ENCODE data around the gene ESAM.
A peak's percentile ranks its signal among the peaks of the same experiment; 100 is the strongest.

ESAM gene

DNA sequence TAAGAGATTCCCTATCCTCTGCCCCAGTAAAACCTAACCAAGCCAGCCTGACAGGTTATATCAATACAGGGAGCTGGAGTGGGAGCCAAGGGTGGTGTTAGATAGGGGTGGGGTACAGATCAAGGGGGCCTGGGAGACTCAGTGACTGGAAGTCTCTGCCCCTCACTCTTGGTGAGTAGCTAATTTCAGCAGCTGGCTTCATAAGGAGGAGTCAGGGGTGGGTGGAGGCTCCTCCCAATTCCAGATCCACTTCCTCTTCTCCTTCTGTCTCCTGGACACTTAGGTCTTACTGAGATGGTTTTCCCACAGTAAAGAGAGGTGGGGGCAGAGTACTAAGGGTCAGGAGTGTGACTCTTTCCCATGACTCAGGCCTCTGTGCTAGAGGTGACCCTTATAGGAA lies 8.9 kb downstream of the ESAM start:
- no peak for DNase-seq (ENCODE audit: low read depth)

DNA sequence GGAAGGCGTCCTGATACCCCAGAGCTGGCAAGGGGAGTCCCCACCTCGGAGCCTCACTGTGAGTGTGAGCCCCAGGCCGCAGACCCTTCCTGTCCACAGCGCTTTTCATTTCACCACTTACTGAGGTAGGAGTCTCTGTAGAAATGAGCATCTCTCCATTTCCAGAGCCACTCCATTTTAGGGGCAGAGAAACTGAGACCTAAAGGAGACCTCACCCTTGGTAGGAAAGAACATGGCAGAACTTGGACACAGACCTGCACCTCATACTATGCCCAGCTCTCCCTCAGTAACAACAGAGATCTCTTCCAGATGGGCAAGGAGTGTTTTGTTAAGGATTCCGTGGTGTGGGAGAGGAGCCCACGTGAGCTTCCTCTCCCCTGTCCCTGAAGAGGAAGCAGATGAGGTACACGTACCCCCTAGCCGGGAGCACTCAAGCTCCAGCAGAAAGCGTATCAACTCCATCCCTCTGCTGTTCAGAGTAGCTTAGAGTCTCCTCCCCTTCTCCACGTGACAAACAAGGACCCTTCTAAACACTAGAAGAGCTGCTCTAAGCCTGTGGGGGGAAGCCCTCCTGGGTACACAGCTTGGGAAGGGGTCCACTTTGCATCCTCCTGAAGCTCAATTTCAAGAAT lies 9.5 kb downstream of the ESAM start:
- no peak for DNase-seq (ENCODE audit: low read depth)

DNA sequence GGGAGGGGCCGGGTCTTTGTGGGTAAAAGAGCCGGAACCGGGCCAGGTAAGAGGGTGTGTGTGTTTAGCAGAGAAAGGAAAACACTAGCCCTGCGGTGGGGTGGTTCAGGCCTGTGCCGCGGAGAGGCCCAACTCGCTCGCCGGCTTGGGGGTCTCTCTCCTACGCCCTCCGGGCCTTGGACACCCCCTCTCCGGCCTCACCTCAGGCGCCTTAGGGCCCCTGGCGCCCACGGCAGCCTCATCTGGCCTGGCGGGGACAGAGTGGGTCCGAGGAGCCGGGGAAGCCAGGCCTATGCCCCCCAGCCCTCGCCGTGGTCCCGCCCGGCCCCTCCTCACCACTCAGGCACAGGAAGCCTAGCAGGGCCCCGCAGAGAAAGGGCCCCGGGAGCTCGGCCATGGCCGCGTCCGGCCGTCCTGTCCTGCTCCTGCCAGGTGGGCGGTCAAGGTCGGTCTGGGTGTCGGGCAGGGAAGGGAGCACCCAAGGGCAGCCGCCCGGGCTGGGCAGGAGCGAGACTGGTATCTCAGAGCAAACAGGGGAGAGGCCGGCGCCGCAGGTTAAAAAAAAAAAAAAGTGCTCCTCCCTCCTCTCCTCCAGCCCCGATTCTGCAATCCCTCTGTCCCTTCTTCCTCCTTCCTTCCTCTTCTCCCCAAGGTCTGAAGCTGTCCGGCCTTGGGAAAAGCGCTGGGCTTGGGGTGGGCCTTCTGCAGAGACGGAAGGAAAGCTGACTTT lies 10.2 kb downstream of the ESAM start, which contains the start of gene VSIG2:
TSS of gene VSIG2 (minus strand) at position 515 of the 730 bp plus-strand sequence. CDS start at position 397, 118 bp downstream.
- no peak for DNase-seq (ENCODE audit: low read depth)

DNA sequence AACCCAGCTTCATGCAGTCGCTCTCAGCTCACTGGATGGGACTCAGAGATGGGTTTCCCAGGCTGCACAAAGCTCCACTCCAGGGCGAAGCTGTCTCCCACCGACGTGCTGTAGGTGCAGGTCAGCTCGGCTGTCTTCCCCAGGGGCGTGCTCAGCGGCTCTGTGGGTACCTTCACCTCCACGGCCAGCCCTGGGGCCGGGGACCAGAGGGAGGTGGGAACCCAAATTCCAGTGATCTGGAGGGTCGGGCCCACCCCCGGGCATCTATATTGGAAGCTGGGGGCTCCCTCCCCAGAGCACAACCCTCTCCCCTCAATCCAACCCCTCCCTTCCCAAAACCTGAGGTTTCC lies 10.7 kb downstream of the ESAM start:
- no peak for DNase-seq (ENCODE audit: low read depth)

DNA sequence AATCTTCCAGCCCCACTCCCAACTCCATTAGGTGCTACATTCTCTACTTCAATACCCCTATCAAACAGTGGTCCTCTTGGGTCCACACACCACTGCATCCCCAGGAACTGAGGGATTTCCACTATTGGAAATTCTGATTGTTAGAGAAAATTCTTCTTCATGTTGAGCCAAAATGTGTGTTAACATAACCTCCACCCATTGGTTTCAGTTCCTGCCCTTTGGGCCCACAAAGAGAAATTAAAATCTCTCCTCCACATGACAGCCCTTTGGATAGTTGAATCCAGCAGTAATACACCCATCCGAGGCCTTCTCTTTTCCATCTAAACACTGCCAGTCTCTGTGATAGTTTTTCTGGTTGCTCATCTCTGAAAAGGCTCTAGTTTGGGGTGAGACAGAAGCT lies 12.2 kb downstream of the ESAM start:
- DNase-seq (ENCODE audit: low read depth), result no peak

DNA sequence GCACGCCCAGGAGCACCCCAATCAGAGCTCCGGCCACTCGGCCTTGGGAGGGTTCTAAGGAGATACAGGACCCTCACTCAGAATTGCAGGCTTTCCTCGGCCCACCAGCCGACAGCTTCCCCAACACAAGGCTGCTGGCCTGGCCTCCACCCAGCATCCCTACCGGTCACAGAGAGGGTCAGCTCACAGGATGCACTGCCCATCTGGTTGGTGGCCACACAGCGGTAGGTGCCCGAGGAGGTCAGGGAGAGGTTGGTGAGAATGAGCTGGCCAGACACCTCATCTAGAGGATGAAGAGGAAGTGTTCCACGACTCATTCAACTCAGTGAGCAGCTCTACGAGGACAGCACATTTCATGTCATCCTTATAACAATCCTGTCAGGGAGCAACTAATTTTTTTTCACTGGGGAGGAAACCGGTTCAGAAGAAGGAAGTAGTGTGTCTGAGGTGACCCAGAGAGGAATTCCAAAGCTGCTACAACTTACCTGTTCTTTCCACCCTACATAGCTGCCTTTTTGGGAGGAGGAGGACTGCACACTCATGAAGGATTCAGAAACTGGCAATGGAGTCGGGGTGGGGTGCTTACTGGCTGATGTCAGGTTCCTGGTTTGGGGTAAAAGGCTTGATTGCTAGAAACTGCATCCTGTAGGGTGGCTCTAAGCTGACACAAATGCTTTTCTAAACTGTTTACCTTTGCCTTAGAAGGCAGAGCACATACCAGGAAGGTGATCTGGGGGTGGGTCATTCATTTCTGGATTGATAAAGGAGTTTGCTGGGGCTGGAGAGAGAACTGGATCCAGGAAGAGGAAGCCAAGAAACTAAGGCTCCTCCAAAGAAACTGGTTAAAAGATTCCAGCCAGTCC lies 13.4 kb downstream of the ESAM start:
- DNase-seq (ENCODE audit: low read depth), result no peak

DNA sequence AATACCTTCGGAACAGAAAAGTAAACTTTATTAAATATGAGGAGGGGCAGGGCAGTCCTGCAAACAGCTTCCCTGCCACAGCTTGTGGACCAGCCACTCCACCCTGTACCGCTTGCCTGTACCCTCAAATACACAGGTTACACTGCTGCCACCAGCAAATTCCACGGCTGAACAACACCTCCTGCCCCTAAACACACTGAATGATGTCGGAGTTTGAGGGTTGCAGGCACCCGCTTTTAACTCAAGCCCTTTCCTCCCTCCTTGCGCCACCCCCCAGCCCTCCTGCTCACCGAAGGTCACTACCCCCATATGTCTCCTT lies 14.0 kb downstream of the ESAM start:
- no peak for DNase-seq (ENCODE audit: low read depth)

DNA sequence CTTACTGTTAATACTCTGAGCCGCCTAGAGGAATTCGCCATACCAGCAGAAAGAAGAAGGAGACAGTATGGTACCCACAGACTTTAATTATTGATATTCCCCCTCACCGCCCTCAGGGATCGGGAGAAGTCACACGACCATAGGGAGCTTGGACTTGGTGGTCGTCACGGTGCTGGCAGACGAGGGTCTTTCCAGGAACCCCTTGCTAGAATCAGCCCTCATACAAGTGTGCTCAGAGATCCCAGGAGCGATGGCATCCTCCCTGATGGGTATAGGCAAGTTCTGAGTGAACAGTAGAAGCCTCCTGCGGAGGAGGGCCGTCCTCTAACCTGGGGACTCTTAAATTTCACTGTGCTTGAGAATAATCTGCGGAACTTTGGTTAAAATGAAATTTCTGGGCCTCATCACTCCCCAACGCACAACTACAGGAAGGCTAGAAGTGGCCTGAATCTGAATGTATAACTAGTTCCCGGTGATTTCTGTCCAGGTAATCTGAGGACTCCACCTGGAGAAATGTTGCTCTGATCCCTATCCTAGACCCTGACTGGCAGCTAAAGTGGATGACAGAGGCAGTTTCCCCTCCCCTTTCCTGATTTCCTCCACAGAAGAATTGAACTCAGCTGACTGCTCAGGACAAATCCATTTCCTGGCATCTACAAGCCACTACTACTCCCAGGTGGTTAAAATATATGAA lies 14.5 kb downstream of the ESAM start:
- DNase-seq (ENCODE audit: low read depth), result no peak

DNA sequence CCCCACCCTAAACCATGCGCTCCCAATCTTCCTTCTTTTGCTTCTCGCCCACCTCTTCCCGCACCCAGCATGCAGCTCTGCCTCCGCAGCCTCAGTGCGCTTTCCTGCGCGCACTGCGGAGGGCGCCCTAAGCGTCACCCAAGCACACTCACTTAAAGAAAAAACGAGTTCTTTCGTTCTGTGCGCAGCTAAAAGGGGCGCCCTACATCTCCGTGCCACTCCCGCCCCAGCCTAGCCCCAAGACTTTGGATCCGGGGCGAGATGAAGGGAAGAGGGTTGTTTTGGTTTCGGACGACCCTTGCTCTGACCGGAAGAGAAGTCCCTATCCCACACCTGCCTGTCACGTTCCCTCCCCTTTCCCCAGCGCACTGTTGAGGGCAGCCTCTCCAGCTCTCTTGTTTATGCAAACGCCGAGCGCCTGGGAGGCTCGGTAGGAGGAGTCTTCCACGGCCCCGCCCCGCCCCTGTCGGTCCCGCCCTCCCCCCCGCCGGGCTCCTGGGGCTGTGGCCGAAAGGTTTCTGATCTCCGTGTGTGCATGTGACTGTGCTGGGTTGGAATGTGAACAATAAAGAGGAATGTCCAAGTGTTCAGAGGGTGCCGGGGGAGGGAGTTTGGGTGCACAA lies 15.4 kb downstream of the ESAM start:
- no peak for DNase-seq (ENCODE audit: low read depth)

DNA sequence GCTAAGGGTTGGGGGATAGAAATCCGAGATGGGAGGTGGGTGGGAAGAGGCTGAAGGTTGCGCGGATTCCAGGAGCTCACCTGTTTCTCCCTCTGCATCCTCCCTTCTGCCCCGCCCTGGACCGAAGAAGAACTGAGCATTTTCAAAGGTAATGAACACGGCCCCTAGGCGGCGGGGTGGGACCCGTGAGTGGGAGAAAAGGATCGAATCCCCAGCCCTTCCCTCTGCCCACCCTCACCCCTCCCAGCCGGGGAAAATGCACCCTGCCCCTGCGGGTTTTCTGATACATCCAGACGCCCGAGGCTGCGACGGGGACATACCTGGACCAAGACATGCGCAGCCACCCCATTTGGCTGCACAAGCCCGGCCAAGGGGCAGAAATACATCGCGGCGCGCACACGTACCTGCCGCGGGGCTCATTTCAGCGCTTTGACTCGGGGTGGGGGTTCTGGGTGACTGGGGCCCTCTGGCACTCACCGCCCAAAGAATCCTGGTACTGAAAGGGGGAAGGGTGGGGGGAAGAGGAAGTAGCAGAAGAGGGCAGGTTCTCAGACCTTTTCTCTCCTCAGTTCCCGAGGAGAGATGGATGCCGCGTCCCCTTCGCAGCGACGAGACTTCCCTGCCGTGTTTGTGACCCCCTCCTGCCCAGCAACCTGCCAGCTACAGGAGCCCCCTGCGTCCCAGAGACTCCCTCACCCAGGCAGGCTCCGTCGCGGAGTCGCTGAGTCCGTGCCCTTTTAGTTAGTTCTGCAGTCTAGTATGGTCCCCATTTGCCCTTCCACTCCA lies 16.1 kb downstream of the ESAM start:
- no peak for DNase-seq (ENCODE audit: low read depth)

DNA sequence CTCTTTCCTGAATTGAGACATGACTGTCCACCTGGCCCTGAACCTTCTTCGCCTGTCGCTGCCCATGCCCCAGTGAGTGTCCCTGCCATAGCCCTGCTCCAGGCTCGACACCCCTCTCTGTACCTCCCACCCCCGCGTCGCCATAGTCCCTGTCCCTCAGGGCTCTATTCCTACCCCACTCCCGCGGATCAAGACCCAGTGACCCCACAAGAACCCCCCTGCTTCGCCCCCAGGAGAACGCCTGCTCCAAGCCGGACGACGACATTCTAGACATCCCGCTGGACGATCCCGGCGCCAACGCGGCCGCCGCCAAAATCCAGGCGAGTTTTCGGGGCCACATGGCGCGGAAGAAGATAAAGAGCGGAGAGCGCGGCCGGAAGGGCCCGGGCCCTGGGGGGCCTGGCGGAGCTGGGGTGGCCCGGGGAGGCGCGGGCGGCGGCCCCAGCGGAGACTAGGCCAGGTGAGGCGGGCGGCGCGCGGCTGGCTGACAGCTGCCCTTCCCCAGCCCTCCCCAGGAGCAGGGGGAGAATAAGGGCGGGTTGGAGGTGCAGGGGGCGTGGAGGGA lies 16.7 kb downstream of the ESAM start:
- no peak for DNase-seq (ENCODE audit: low read depth)

DNA sequence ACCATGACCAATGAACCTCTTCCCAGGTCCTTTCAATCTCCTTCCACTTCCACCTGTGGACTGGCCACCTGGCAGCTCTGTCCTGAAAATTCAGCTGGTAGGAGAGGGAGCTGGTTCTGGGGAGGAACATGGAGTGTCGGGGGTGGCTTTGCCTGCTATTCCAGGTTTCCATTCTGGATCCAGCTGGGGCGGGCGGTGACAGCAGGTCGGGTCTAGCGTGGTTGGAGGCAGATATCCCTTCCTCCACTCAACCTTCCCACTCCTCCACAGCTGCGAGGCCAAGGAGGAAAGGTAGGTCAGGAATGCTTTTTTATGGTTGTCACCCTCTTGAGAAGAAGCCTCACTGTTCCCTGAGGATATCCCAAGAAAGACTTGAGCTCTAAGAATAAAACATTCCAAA lies 19.0 kb downstream of the ESAM start:
- no peak for DNase-seq (ENCODE audit: low read depth)

DNA sequence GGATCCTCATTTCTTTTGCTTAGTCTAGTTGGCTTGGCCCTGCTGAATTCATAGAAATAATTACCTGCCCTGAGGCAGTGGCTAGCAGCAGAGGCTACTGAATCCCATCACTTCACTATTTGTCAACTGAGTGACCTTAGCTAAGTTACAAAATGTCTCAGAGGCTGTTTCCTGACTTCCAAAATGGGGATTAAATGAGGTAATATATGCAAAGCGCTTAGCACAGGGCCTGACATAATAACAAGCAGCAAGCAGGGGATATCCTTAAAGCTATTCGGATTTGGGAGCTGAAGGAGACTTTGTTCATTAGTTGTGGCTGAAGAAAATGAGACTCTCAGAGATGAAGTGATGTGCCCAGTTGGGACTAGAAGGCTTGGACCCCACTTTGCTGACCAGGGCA lies 19.5 kb downstream of the ESAM start:
- DNase-seq (ENCODE audit: low read depth), result no peak

DNA sequence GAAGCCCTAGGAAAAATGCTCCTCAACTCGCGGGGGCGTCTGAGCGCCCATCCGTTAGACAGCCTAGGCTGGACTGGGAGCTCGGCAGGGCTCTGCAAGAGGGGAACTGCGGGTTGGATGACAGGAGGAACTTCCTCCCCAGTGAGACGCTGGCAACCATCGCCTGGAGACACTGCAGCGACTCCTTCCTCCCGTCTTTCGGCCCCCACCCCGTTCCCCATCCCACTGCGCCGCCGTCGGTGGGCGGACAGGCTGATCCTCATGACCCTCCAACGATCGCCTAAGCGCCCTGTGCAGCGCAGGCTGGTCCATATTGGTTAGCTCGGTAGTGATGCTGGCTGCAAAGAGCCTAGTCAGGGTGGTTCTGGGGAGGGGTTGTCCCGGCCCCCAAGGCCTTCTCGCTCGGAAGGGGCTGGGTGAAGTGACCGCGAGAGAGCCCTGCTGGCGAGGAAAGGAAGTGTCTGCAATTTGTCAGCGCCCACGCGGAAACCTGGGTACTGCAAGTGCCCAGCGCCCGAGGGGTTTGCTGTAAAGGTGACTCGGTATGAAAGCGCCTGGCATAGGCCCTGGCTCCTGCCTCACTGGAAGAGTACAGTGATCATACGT lies 21.7 kb downstream of the ESAM start:
- no peak for DNase-seq (ENCODE audit: low read depth)

DNA sequence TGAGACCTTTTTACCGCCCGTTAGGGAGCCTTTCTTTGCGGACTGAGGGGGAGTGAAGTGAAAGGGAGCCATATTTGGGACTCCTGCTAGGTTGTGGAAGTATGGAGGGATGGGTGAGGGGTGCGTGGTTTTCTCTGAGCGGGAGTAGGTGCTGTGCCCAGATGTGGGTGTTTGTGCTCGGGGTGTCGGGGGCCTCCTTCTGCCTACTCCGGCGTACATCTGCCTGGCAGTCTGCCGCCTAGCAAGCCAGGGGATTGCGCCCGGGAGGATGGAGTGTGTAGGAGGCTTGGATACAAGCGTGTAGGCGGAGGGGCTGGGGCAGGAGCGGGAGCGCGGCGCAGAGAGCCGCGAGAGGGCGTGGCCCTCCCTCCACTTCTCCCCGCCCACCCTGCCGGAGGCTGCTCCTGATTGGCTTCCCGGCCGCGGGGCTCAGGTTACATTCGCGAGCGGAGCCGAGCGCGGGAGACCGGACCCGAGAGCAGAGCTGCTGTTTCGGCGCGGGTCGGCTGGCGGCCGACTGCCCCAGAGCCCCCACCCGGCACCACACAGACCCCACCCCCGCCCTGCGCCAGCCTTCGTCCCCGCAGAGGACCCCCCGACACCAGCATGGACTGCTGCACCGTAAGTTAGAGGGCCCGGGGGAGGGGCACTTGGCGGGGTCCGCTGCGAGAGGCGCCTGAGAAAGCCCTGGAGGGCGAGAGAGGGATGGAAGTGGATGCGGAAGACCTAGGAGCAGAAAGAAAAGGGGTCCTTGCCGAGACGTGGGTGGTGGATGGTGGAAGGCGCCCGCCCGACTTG lies 22.4 kb downstream of the ESAM start, which contains the start of gene NRGN:
TSS of gene NRGN (plus strand) at position 464 of the 798 bp plus-strand sequence. CDS start at position 607, 143 bp downstream.
- DNase-seq (ENCODE audit: low read depth), result peak; percentile 48

DNA sequence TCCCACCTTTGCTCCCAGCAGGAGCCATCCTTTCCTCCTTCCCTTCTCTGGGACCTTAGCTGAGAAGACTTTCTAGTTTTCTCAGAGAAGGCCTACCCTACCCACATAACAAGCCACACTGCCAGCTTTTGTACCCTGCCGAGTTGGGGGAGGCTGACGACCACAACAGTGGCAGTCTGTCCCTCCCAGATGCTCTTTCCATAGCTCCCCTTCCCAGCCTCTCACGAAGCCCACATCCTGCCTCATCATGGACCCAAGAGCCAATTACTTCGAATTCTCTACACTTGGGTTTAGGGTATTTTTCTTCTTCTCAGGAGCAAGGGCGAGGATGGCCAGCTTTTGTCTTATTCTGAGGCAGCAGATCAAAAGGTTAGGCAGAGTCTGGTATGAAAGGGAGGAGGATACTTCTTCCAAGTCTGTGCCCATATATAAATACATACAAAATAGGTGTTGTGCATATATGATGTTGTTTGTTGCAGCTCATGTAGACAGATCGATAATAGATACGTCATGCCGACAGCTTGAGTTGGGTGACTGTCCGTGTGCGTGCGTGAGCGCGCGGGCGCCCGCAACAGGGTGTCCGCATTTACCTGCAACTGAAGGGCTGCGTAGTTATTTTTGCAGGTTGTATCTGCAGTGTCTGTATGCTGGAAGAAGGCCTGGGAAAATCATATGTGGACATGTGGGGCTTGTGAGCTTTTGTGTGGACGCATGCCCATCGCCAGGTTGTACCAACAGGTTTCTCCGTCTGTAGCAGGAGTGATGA lies 23.2 kb downstream of the ESAM start:
- no peak for DNase-seq (ENCODE audit: low read depth)

DNA sequence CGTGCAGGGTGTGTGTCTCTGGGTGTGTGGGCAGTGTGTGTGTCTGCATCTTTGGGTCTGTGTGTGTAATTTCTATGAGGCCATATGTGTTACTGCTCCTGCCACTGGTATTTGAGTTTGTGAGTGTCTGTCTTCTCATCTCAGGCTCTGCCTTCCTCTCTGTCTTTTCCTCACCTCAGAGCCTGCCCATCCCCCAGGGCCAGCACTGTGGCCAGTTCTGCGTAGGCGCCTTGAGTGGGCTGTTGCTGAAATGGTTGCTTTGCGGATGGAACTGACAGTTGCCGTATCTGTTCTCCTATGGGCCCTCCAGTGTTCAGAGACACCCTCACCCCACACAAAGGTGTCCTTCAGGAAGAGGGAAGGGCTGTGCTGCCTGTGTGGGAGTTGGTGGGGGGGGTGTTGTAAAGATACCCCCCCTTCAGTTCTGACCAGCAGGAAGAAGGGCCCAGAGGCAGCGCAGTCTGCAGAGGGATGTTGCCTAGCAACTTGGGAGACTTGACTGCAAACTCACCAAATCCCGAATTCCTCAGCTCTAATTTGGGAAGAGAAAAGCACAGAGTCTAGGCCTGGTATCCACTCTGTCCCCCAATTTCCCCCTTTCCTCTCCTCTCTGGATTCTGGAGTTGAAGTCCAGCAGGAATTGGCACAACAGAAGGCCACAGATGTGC lies 24.3 kb downstream of the ESAM start:
- DNase-seq (ENCODE audit: low read depth), result no peak

DNA sequence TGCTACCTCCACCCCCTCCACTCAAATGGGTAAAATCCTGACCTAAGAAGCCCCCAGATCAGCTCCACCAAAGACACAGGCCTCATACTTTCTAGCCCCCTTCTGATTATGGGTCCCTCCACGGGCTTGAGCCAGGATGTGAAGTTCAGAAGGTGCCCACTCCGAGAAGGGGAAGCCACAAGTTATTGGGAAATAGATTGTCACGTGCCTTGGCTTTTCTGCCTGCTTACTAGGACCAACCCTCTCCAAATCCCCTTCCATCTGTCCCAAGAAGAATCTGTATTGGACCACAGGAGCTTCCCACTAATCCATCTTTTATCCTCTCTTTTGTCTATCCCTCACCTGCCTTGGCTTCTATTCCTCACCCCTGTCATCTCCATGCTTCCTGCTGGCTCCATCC lies 25.4 kb downstream of the ESAM start:
- DNase-seq (ENCODE audit: low read depth), result no peak

Measured in GM04504 (cell line).